Hepatocyte (in vitro differentiated cells): Measurements from ENCODE around the gene TIMP4. TPM values are rescaled to one million over a fixed set of nuclear protein-coding genes. Genes with fewer than 3 reads are reported as not detected.

Source experiments
- DNase-seq: peaks from one replicate; pipeline ENCODE4 v3.0.0-alpha.2; 2016; ENCODE audit warnings: low spot score
- H2AFZ ChIP-seq: fragments of 200-600 bp; sonication (generic); 2 replicates; pipeline ENCODE4 v1.6.0; 2016; ENCODE audit warnings: antibody characterized with exemption, mild to moderate bottlenecking
- H3K27ac ChIP-seq: fragments of 200-600 bp; sonication (generic); 2 replicates; pipeline ENCODE4 v1.5.1; 2016; ENCODE audit warnings: mild to moderate bottlenecking
- H3K27me3 ChIP-seq: fragments of 200-600 bp; sonication (generic); 2 replicates; pipeline ENCODE4 v1.6.1; 2016
- H3K36me3 ChIP-seq: fragments of 200-600 bp; sonication (generic); replicated peaks from 2 replicates; pipeline ENCODE4 v1.5.1; 2016; ENCODE audit warnings: low read depth; ENCODE audit not compliant: insufficient read depth
- H3K4me1 ChIP-seq: fragments of 200-600 bp; sonication (generic); 2 replicates; pipeline ENCODE4 v1.5.1; 2016; ENCODE audit warnings: mild to moderate bottlenecking, moderate library complexity; ENCODE audit not compliant: insufficient read depth
- H3K4me2 ChIP-seq: fragments of 200-600 bp; sonication (generic); 2 replicates; pipeline ENCODE4 v1.6.0; 2016
- H3K4me3 ChIP-seq: fragments of 200-600 bp; sonication (generic); 2 replicates; pipeline ENCODE4 v1.5.1; 2016; ENCODE audit warnings: mild to moderate bottlenecking
- H3K79me2 ChIP-seq: fragments of 200-600 bp; sonication (generic); 2 replicates; pipeline ENCODE4 v1.6.0; 2017; ENCODE audit warnings: mild to moderate bottlenecking
- H3K9me2 ChIP-seq: fragments of 200-600 bp; sonication (generic); replicated peaks from 2 replicates; pipeline ENCODE4 v1.6.0; 2017; ENCODE audit warnings: mild to moderate bottlenecking; ENCODE audit not compliant: insufficient read depth
- H3K9me3 ChIP-seq: fragments of 200-600 bp; sonication (generic); 2 replicates; pipeline ENCODE4 v1.5.1; 2016; ENCODE audit warnings: low read depth, mild to moderate bottlenecking
- H4K20me1 ChIP-seq: fragments of 200-600 bp; sonication (generic); 2 replicates; pipeline ENCODE4 v1.6.0; 2016; ENCODE audit warnings: mild to moderate bottlenecking; ENCODE audit not compliant: insufficient read depth, poor library complexity, severe bottlenecking
- CTCF ChIP-seq: fragments of 200-600 bp; sonication (generic); IDR thresholded peaks from 2 replicates; pipeline ENCODE4 v1.5.1; 2016; ENCODE audit warnings: antibody characterized with exemption, mild to moderate bottlenecking; ENCODE audit not compliant: poor library complexity
- EZH2 ChIP-seq: fragments of 200-600 bp; sonication (generic); IDR thresholded peaks from 2 replicates; pipeline ENCODE4 v1.6.1; 2016; ENCODE audit warnings: antibody characterized with exemption, mild to moderate bottlenecking, borderline replicate concordance
- EZH2phosphoT487 ChIP-seq: fragments of 200-600 bp; sonication (generic); IDR thresholded peaks from one replicate; pipeline ENCODE4 v1.6.1; 2018; ENCODE audit warnings: antibody characterized with exemption, mild to moderate bottlenecking, low read depth, moderate library complexity; ENCODE audit not compliant: unreplicated experiment, severe bottlenecking
- WGBS: methylation state at CpG from one replicate; pipeline ENCODE4 v1.1.6; 2016; ENCODE audit warnings: low lambda C conversion rate; ENCODE audit errors: missing lambda C conversion rate; 5-methylcytosine and 5-hydroxymethylcytosine counted together
- polyA plus RNA-seq: library from polyadenylated mRNA; unstranded; fragments of >200 nt; fragmentation: Nextera tagmentation; extraction: Ambion mirVana; gene quantifications from 2 replicates; pipeline ENCODE4 v1.2.1, GENCODE V29; 2016
- total RNA-seq: library from RNA; depleted of rRNA; stranded (reverse); fragments of >200 nt; gene quantifications from 2 replicates; pipeline ENCODE4 v1.2.3, GENCODE V29; 2014

TIMP4 gene
- total and polyA plus RNA-seq, 2 experiments from 2014 or later: 4.7 TPM

GRCh38 chr3:12116870-12117269 is 41.8 kb downstream of the TIMP4 start:
- no peak overlapping the region for H3K27ac ChIP-seq
- DNase-seq: no peak
- WGBS: 75% methylated on average over 4 of the region's 4 CpGs
- no peak overlapping the region for H3K4me3 ChIP-seq
- no peaks in the 10 kb centered on the region for H3K4me1 ChIP-seq
- TF ChIP-seq EZH2phosphoT487: no peak
- TF ChIP-seq EZH2: no peak
- no peak for TF ChIP-seq CTCF
- H3K9me3 ChIP-seq: no peaks in the 10 kb centered on the region
- no peaks in the 10 kb centered on the region for H3K9me2 ChIP-seq
- no peak overlapping the region for H2AFZ ChIP-seq
- no peaks in the 10 kb centered on the region for H4K20me1 ChIP-seq
- peaks cover 5% of the 10 kb centered on the region for H3K27me3 ChIP-seq
- H3K79me2 ChIP-seq: no peaks in the 10 kb centered on the region
- no peaks in the 10 kb centered on the region for H3K36me3 ChIP-seq
- no peak overlapping the region for H3K4me2 ChIP-seq

- no peaks in the 10 kb centered on the region for H3K36me3 ChIP-seq
- no peaks in the 10 kb centered on the region for H3K9me2 ChIP-seq
- no peak for DNase-seq
- H3K27me3 ChIP-seq: peaks cover 5% of the 10 kb centered on the region
- no peak overlapping the region for H3K4me2 ChIP-seq
- H3K79me2 ChIP-seq: no peaks in the 10 kb centered on the region
- H4K20me1 ChIP-seq: no peaks in the 10 kb centered on the region
- no peak overlapping the region for H3K4me3 ChIP-seq
- H3K9me3 ChIP-seq: no peaks in the 10 kb centered on the region
- no peaks in the 10 kb centered on the region for H3K4me1 ChIP-seq
- 64% methylated on average over 3 of the region's 3 CpGs for WGBS
- no peak overlapping the region for H2AFZ ChIP-seq
- TF ChIP-seq EZH2phosphoT487 (no peak), CTCF (no peak), EZH2 (no peak)
- H3K27ac ChIP-seq: no peak overlapping the region
Measured at GRCh38 chr3:12115849-12116248, 42.9 kb downstream of the TIMP4 start.

- Histone ChIP-seq H3K4me1 (no peaks in the 10 kb centered on the region), H3K4me3 (no peak overlapping the region), H3K9me3 (no peaks in the 10 kb centered on the region), H3K27ac (no peak overlapping the region), H2AFZ (no peak overlapping the region), H3K9me2 (no peaks in the 10 kb centered on the region), H3K36me3 (no peaks in the 10 kb centered on the region), H3K27me3 (peaks cover 5% of the 10 kb centered on the region), H3K79me2 (no peaks in the 10 kb centered on the region), H3K4me2 (no peak overlapping the region), H4K20me1 (no peaks in the 10 kb centered on the region)
- no peak for DNase-seq
- 81% methylated on average over 3 of the region's 3 CpGs for WGBS
- no peak for TF ChIP-seq EZH2phosphoT487
- TF ChIP-seq EZH2: no peak
- no peak for TF ChIP-seq CTCF
Measured at GRCh38 chr3:12115104-12115503, 43.6 kb downstream of the TIMP4 start.

GRCh38 chr3:12114251-12114650 is 44.5 kb downstream of the TIMP4 start:
- DNase-seq: no peak
- Histone ChIP-seq H3K4me2 (no peak overlapping the region), H3K9me3 (no peaks in the 10 kb centered on the region), H3K4me1 (no peaks in the 10 kb centered on the region), H3K36me3 (no peaks in the 10 kb centered on the region), H3K79me2 (no peaks in the 10 kb centered on the region), H3K9me2 (no peaks in the 10 kb centered on the region), H3K27me3 (peaks cover 3% of the 10 kb centered on the region), H4K20me1 (no peaks in the 10 kb centered on the region), H3K27ac (no peak overlapping the region), H2AFZ (no peak overlapping the region), H3K4me3 (no peak overlapping the region)
- TF ChIP-seq EZH2phosphoT487 (no peak), EZH2 (no peak), CTCF (no peak)
